Transverse colon (tissue), 4 donors: ENCODE data around the gene B3GALT5.

Experiments
- POLR2AphosphoS5 ChIP-seq, 3 donors: sonication (generic); formaldehyde crosslinking; IDR thresholded peaks; one replicate each; pipeline ENCODE4 v1.6.1; 2016; ENCODE audit warnings: antibody characterized with exemption in 3 of 3
- TF ChIP-seq, protein P1 (sequence below), 5 experiments: fragments of 200-600 bp in 3 of 5; fragments of 450-650 bp in 2 of 5; sonication (generic) in 3 of 5; IDR thresholded peaks; 1 replicate in 2 of 5; 2 replicates in 3 of 5; pipeline ENCODE4 v1.5.1; 2016 to 2017; ENCODE audit warnings: antibody characterized with exemption in 5 of 5, inconsistent platforms in 3 of 5, mild to moderate bottlenecking in 2 of 5, moderate library complexity in 1 of 5

DNA sequence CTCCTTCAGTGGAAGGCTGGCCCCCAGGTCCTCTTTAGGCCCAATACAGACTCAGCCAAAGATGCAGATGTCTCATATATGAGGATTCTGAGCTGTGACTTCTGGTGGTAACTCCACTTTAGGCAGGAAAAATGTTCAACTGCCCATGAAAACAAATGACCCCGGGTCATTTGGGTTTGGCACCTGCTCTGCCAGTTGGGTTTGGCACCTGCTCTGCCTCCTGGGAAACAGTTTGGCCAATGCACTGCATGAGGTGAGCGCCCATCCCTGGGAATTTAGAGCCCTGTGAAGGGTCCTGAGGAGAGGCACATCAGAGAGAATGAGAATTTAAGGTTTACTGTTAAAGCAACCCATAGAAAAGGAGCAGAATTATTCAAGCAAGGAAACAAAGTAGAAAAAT is 45.3 kb downstream of the B3GALT5 start:
- TF ChIP-seq, protein P1, sequence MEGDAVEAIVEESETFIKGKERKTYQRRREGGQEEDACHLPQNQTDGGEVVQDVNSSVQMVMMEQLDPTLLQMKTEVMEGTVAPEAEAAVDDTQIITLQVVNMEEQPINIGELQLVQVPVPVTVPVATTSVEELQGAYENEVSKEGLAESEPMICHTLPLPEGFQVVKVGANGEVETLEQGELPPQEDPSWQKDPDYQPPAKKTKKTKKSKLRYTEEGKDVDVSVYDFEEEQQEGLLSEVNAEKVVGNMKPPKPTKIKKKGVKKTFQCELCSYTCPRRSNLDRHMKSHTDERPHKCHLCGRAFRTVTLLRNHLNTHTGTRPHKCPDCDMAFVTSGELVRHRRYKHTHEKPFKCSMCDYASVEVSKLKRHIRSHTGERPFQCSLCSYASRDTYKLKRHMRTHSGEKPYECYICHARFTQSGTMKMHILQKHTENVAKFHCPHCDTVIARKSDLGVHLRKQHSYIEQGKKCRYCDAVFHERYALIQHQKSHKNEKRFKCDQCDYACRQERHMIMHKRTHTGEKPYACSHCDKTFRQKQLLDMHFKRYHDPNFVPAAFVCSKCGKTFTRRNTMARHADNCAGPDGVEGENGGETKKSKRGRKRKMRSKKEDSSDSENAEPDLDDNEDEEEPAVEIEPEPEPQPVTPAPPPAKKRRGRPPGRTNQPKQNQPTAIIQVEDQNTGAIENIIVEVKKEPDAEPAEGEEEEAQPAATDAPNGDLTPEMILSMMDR (IDR thresholded peaks at IDR 0.05), result no peak
- TF ChIP-seq POLR2AphosphoS5 (IDR thresholded peaks at IDR 0.05), result no peak
